Breast epithelium (tissue), 4 donors: Measurements from ENCODE around the gene CTIF. TPM values are rescaled to one million over a fixed set of nuclear protein-coding genes. Genes with fewer than 3 reads are reported as not detected.

Experiments
- DNase-seq, 2 donors: peaks; one replicate each; pipeline ENCODE4 v3.0.0-alpha.2; 2019; ENCODE audit warnings: low spot score in 2 of 2
- H3K27ac ChIP-seq, 2 donors: fragments of 200-600 bp; sonication (generic) in 1 of 2; one replicate each; pipeline ENCODE4 v1.5.1; 2016 to 2019; ENCODE audit warnings: mild to moderate bottlenecking in 1 of 2
- H3K27me3 ChIP-seq, 2 donors: fragments of 200-600 bp; sonication (generic) in 1 of 2; one replicate each; pipeline versions ENCODE4 v1.5.1 to v1.6.0; 2017 to 2019; ENCODE audit warnings: control low read depth in 1 of 2, mild to moderate bottlenecking in 1 of 2
- H3K36me3 ChIP-seq: fragments of 200-600 bp; one replicate; pipeline ENCODE4 v1.5.1; 2019
- H3K4me1 ChIP-seq, 2 donors: fragments of 200-600 bp; sonication (generic); one replicate each; pipeline ENCODE4 v1.5.1; 2016 to 2019; ENCODE audit warnings: control low read depth in 1 of 2
- H3K4me3 ChIP-seq, 3 donors: fragments of 200-600 bp; sonication (generic); 1 replicate in 2 of 3; 2 replicates in 1 of 3; pipeline ENCODE4 v1.5.1; 2016 to 2019; ENCODE audit warnings: mild to moderate bottlenecking in 3 of 3, moderate library complexity in 2 of 3
- H3K9me3 ChIP-seq, 2 donors: fragments of 200-600 bp; sonication (generic) in 1 of 2; one replicate each; pipeline ENCODE4 v1.5.1; 2016 to 2019; ENCODE audit warnings: control low read depth in 1 of 2
- POLR2A ChIP-seq: fragments of 450-650 bp; IDR thresholded peaks from one replicate; pipeline ENCODE4 v1.6.1; 2016; ENCODE audit warnings: antibody characterized with exemption, mild to moderate bottlenecking, moderate library complexity
- POLR2AphosphoS5 ChIP-seq, 3 donors: sonication (generic); formaldehyde crosslinking; IDR thresholded peaks; one replicate each; pipeline ENCODE4 v1.6.1; 2017; ENCODE audit warnings: antibody characterized with exemption in 3 of 3
- intact Hi-C: fragments of 100-400 bp; cut with DNase I; formaldehyde crosslinking; loops from one replicate; pipeline ENCODE4 v1.15.1; 2023; ENCODE audit warnings: low total_unique reads
- total RNA-seq, 3 donors: library from RNA; depleted of rRNA; stranded (reverse); fragments of >200 nt; gene quantifications; one replicate each; pipeline ENCODE4 v1.1.0, GENCODE V29; 2016
- TF ChIP-seq, protein P1 (sequence below), 3 donors: fragments of 450-650 bp; IDR thresholded peaks; one replicate each; pipeline ENCODE4 v1.5.1; 2016 to 2017; ENCODE audit warnings: antibody characterized with exemption in 3 of 3, mild to moderate bottlenecking in 3 of 3, moderate library complexity in 3 of 3

CTIF gene
- total RNA-seq, 3 donors from 2014 or later, result 28.8 to 78.9 (median 32.6) TPM

GRCh38 chr18:48671561-48671945, 132.7 kb downstream of the CTIF start:
- Histone ChIP-seq H3K4me3 (no peak overlapping the region), H3K27ac (no peak overlapping the region), H3K27me3 (no peaks in the 10 kb centered on the region), H3K9me3 (no peaks in the 10 kb centered on the region), H3K36me3 (no peaks in the 10 kb centered on the region), H3K4me1 (peaks cover 0 to 3% of the 10 kb centered on the region in 2 donors)
- TF ChIP-seq POLR2A (no peak), POLR2AphosphoS5 (IDR thresholded peaks at IDR 0.05) (no peak)
- TF ChIP-seq, protein P1, sequence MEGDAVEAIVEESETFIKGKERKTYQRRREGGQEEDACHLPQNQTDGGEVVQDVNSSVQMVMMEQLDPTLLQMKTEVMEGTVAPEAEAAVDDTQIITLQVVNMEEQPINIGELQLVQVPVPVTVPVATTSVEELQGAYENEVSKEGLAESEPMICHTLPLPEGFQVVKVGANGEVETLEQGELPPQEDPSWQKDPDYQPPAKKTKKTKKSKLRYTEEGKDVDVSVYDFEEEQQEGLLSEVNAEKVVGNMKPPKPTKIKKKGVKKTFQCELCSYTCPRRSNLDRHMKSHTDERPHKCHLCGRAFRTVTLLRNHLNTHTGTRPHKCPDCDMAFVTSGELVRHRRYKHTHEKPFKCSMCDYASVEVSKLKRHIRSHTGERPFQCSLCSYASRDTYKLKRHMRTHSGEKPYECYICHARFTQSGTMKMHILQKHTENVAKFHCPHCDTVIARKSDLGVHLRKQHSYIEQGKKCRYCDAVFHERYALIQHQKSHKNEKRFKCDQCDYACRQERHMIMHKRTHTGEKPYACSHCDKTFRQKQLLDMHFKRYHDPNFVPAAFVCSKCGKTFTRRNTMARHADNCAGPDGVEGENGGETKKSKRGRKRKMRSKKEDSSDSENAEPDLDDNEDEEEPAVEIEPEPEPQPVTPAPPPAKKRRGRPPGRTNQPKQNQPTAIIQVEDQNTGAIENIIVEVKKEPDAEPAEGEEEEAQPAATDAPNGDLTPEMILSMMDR (IDR thresholded peaks at IDR 0.05), result no peak
- intact Hi-C loops, result no loop called here
- DNase-seq, result no peak

DNA sequence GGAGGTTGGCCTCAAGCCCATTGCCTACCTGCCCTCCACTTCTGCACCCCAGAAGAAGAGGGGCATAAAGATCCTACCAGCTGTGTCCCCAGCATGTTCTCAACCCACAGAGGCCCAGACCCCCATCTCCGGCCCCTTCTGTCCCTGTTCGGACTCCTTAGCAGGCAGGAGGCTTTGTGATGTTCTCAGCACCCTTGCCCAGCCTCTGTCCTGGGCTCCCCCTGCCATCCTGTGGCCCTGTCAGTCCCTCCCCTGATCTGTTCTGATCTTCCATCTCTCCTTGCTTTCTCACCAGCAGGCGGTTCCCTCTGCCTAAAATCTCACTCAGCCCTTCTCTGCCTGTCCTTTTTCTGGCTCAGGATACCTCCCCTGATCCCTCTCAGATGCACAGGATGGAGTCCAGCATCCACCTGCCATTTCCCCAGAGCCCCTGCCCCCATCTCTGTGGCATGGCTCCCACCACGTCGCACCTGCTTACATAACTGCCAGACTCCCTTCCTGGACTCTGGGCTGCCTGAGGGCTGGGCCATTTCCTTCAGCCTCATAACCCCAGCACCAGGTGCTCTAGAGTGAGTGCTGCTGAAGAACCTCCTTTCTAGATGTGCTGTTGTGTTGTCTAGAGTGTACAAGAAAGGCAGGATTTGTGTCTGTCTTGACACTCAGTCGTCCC, 134.0 kb downstream of the CTIF start:
- H3K4me1 ChIP-seq, result peaks cover 0 to 3% of the 10 kb centered on the region in 2 donors
- DNase-seq, result no peak
- no peaks in the 10 kb centered on the region for H3K27me3 ChIP-seq
- no peaks in the 10 kb centered on the region for H3K9me3 ChIP-seq
- H3K4me3 ChIP-seq, result no peak overlapping the region
- intact Hi-C loops, result no loop called here
- no peak overlapping the region for H3K27ac ChIP-seq
- H3K36me3 ChIP-seq, result no peaks in the 10 kb centered on the region
- TF ChIP-seq POLR2AphosphoS5 (IDR thresholded peaks at IDR 0.05) (no peak), POLR2A (no peak)
- TF ChIP-seq, protein P1 (IDR thresholded peaks at IDR 0.05), result no peak

- no peak overlapping the region for H3K27ac ChIP-seq
- no peak overlapping the region for H3K4me3 ChIP-seq
- intact Hi-C loops, result no loop called here
- H3K27me3 ChIP-seq, result no peaks in the 10 kb centered on the region
- no peak for DNase-seq
- H3K4me1 ChIP-seq, result peaks cover 0 to 3% of the 10 kb centered on the region in 2 donors
- TF ChIP-seq POLR2A, result no peak
- TF ChIP-seq POLR2AphosphoS5 (IDR thresholded peaks at IDR 0.05), result no peak
- TF ChIP-seq, protein P1 (IDR thresholded peaks at IDR 0.05), result no peak
- no peaks in the 10 kb centered on the region for H3K36me3 ChIP-seq
- H3K9me3 ChIP-seq, result no peaks in the 10 kb centered on the region
Measured at GRCh38 chr18:48673456-48673852, 134.6 kb downstream of the CTIF start.

- Histone ChIP-seq H3K4me3 (no peak overlapping the region), H3K9me3 (no peaks in the 10 kb centered on the region), H3K36me3 (no peaks in the 10 kb centered on the region), H3K4me1 (peaks cover 0 to 3% of the 10 kb centered on the region in 2 donors), H3K27me3 (no peaks in the 10 kb centered on the region), H3K27ac (no peak overlapping the region)
- no peak for DNase-seq
- TF ChIP-seq POLR2A (no peak), POLR2AphosphoS5 (IDR thresholded peaks at IDR 0.05) (no peak)
- TF ChIP-seq, protein P1 (IDR thresholded peaks at IDR 0.05), result no peak
- intact Hi-C loops, result no loop called here
Measured at GRCh38 chr18:48673853-48674721, 135.3 kb downstream of the CTIF start.
